T-helper 17 cell (primary cell): ENCODE measurements around the gene C1orf174. TPM values are rescaled to one million over a fixed set of nuclear protein-coding genes. Genes with fewer than 3 reads are reported as not detected.

Experiments
- ATAC-seq: fragments of 150-1000 bp; cut with Tn5 transposase; 2 replicates; pipeline ENCODE4 v1.10.0; 2021; ENCODE audit warnings: mild to moderate bottlenecking, moderate library complexity
- DNase-seq, 3 donors: peaks; one replicate each; pipeline versions ENCODE4 v3.0.0 to v3.0.0-alpha.2; 2020 to 2021
- H3K9me3 ChIP-seq: one replicate; pipeline ENCODE4 v1.7.0; 2013; ENCODE audit warnings: low read length, mild to moderate bottlenecking; ENCODE audit not compliant: control insufficient read depth, poor library complexity, severe bottlenecking
- H3K27ac Mint-ChIP-seq: one replicate; pipeline ENCODE4 v1.8.0; 2022; ENCODE audit warnings: mild to moderate bottlenecking, moderate library complexity, mixed read lengths
- H3K27me3 Mint-ChIP-seq: one replicate; pipeline ENCODE4 v1.8.0; 2022; ENCODE audit warnings: mixed read lengths
- H3K36me3 Mint-ChIP-seq: one replicate; pipeline ENCODE4 v1.8.0; 2022; ENCODE audit warnings: low read depth, mixed read lengths
- H3K4me1 Mint-ChIP-seq: one replicate; pipeline ENCODE4 v1.8.0; 2022; ENCODE audit warnings: mild to moderate bottlenecking, mixed read lengths
- H3K4me3 Mint-ChIP-seq: one replicate; pipeline ENCODE4 v1.8.0; 2022; ENCODE audit warnings: mild to moderate bottlenecking, moderate library complexity, mixed read lengths
- total RNA-seq, 4 donors: library from RNA in 2 of 4; stranded (reverse) in 2 of 4; gene quantifications; one replicate each; pipeline ENCODE4 v1.2.3 and lab custom pipeline; 2022 to 2026

Gene C1orf174
- total RNA-seq, 2 donors from 2014 or later: 13.5 to 16.4 TPM

- DNase-seq: peak; percentile 94 to 98 (median 97)
Measured at GRCh38 chr1:3856923-3857790, 42.9 kb downstream of the C1orf174 start, which contains the start of the genes CEP104 and DFFB. Gene CEP104, minus strand, starts transcription at chr1:3857211. Its CDS starts 4,804 bp downstream, at chr1:3852407. Gene DFFB, plus strand, starts transcription at chr1:3857476. Its CDS starts 128 bp downstream, at chr1:3857604.

GRCh38 chr1:3852711-3853485, 47.2 kb downstream of the C1orf174 start:
- Mint-ChIP-seq H3K27ac (no peak overlapping the region), H3K36me3 (peaks cover under 1% of the 10 kb centered on the region), H3K4me3 (no peak overlapping the region), H3K4me1 (peaks cover 12% of the 10 kb centered on the region), H3K27me3 (no peaks in the 10 kb centered on the region)
- no peak for ATAC-seq
- no peak for DNase-seq
- H3K9me3 ChIP-seq: no peaks in the 10 kb centered on the region

More at GRCh38 chr1:3856923-3857790, 42.9 kb downstream of the C1orf174 start, which contains the start of the genes CEP104 and DFFB:
- no peaks in the 10 kb centered on the region for H3K9me3 ChIP-seq
- Mint-ChIP-seq H3K27me3 (no peaks in the 10 kb centered on the region), H3K4me1 (peaks cover 18% of the 10 kb centered on the region), H3K27ac (peak within 1 kb of the TSS; percentile 92), H3K4me3 (peak within 1 kb of the TSS; percentile 99), H3K36me3 (no peaks in the 10 kb centered on the region)
- peak; percentile 98 for ATAC-seq

DNA sequence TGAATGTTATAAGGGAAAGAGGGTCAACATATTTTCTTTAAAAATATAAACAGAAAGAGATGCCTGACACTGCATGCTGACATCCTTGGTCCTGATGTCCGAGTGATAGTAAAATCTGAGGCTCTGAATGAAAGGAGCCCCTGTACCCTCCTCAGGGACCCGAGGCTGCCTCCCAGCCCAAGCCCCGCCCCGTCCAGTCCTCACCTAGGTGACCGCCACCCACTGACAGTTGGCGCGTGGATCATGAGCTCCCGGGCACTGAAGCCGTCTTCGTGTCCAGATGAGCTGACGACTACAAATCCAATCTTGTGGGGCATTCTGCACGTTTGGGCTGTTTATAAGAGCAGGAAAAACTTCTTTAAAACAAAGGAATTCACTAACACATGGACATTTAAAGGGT, 48.0 kb downstream of the C1orf174 start:
- DNase-seq (no peak), ATAC-seq (no peak)
- no peaks in the 10 kb centered on the region for H3K9me3 ChIP-seq
- Mint-ChIP-seq H3K27ac (no peak overlapping the region), H3K27me3 (no peaks in the 10 kb centered on the region), H3K4me1 (peaks cover 11% of the 10 kb centered on the region), H3K36me3 (peaks cover 3% of the 10 kb centered on the region), H3K4me3 (no peak overlapping the region)

GRCh38 chr1:3851292-3851691, 48.8 kb downstream of the C1orf174 start:
- no peak overlapping the region for H3K4me3 Mint-ChIP-seq
- H3K27ac Mint-ChIP-seq: no peak overlapping the region
- peaks cover 3% of the 10 kb centered on the region for H3K36me3 Mint-ChIP-seq
- H3K27me3 Mint-ChIP-seq: no peaks in the 10 kb centered on the region
- peaks cover 13% of the 10 kb centered on the region for H3K4me1 Mint-ChIP-seq
- no peaks in the 10 kb centered on the region for H3K9me3 ChIP-seq
- no peak for DNase-seq
- no peak for ATAC-seq

- H3K27ac Mint-ChIP-seq: no peak overlapping the region
- peaks cover 13% of the 10 kb centered on the region for H3K4me1 Mint-ChIP-seq
- no peak overlapping the region for H3K4me3 Mint-ChIP-seq
- no peaks in the 10 kb centered on the region for H3K9me3 ChIP-seq
- DNase-seq (no peak), ATAC-seq (no peak)
- H3K27me3 Mint-ChIP-seq: no peaks in the 10 kb centered on the region
- H3K36me3 Mint-ChIP-seq: peaks cover 3% of the 10 kb centered on the region
Measured at GRCh38 chr1:3850857-3851256, 49.2 kb downstream of the C1orf174 start.

GRCh38 chr1:3847081-3847480, 53.0 kb downstream of the C1orf174 start:
- Mint-ChIP-seq H3K27ac (peak overlapping the region; percentile 39), H3K4me3 (no peak overlapping the region), H3K36me3 (peaks cover 3% of the 10 kb centered on the region), H3K4me1 (peaks cover 4% of the 10 kb centered on the region), H3K27me3 (no peaks in the 10 kb centered on the region)
- H3K9me3 ChIP-seq: no peaks in the 10 kb centered on the region
- DNase-seq (no peak), ATAC-seq (no peak)

- Mint-ChIP-seq H3K4me3 (no peak overlapping the region), H3K36me3 (peaks cover 3% of the 10 kb centered on the region), H3K27me3 (no peaks in the 10 kb centered on the region), H3K27ac (peak overlapping the region; percentile 39), H3K4me1 (peaks cover 4% of the 10 kb centered on the region)
- DNase-seq (no peak), ATAC-seq (no peak)
- no peaks in the 10 kb centered on the region for H3K9me3 ChIP-seq
Measured at GRCh38 chr1:3846541-3846940, 53.5 kb downstream of the C1orf174 start.

DNA sequence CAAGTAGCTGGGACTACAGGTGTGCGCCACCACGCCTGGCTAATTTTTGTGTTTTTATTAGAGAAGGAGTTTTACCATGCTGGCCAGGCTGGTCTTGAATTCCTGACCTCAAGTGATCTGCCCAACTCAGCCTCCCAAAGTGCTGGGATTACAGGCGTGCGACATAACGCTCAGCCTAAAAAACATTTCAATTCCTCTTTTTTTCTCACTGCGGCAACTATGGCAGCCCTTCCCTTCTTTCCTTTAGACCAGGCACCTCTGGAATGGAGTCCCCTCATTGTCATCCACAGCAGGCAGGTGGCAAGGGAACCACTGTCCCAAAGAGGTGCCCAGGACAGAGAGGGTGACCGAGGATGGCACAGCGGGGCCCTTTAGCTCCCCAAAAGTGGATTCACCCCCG, 57.2 kb downstream of the C1orf174 start:
- Mint-ChIP-seq H3K4me3 (no peak overlapping the region), H3K4me1 (peaks cover 3% of the 10 kb centered on the region), H3K27me3 (no peaks in the 10 kb centered on the region), H3K27ac (no peak overlapping the region), H3K36me3 (peaks cover 8% of the 10 kb centered on the region)
- no peak for ATAC-seq
- no peak for DNase-seq
- no peaks in the 10 kb centered on the region for H3K9me3 ChIP-seq

DNA sequence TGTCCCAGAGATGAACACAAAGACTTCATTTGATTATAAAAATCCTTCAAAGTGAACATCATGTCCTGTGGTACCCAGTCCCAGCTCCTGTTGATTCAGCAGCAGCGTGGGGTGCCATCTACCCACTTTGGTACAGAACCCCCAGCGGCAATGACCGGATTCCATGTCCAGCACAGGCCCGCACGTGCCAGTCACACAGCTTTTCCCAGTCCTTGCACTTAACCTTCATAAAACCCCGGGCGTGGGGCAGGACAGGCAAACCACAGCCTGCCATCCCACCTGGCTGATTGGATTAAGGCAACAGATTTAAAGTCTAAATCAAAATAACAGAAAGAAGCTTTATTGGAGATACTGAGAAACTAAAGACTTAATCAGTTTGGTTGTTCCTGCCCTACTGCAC, 58.6 kb downstream of the C1orf174 start:
- Mint-ChIP-seq H3K27ac (no peak overlapping the region), H3K36me3 (peaks cover 6% of the 10 kb centered on the region), H3K27me3 (no peaks in the 10 kb centered on the region), H3K4me3 (no peak overlapping the region), H3K4me1 (no peaks in the 10 kb centered on the region)
- DNase-seq: no peak
- no peak for ATAC-seq
- peaks cover 3% of the 10 kb centered on the region for H3K9me3 ChIP-seq

Other genes with a start within 250 kb of the C1orf174 start
- gene TP73, start 247.8 kb downstream of the C1orf174 start, total RNA-seq: under 1 TPM in 1 of 2 donors, not detected in 1; 0.31 TPM
- gene CCDC27, start 147.8 kb downstream of the C1orf174 start, total RNA-seq: not detected
- 1 to 10 TPM in 1 of 2 donors, under 1 TPM in 1; 0.75 to 1.5 TPM for gene SMIM1, start 127.5 kb downstream of the C1orf174 start, total RNA-seq
- 10 to 100 TPM; 35.1 to 37.9 TPM for gene LRRC47, start 103.8 kb downstream of the C1orf174 start, total RNA-seq
- gene CEP104, start 43.1 kb downstream of the C1orf174 start, total RNA-seq: 10 to 100 TPM; 33.0 to 34.6 TPM
- 10 to 100 TPM; 14.9 to 15.3 TPM for gene DFFB, start 42.8 kb downstream of the C1orf174 start, total RNA-seq